HepG2 (cell line): ENCODE data around the gene ABCA3. TPM values are rescaled to one million over a fixed set of nuclear protein-coding genes. Genes with fewer than 3 reads are reported as not detected.
A peak's percentile ranks its signal among the peaks of the same experiment; 100 is the strongest.

ENCODE experiments used
- CBX5 ChIP-seq: sonication (generic); formaldehyde crosslinking; IDR thresholded peaks from 2 replicates; pipeline ENCODE4 v1.4.0; 2020; ENCODE audit warnings: missing genetic modification reagents, borderline replicate concordance
- CENPT ChIP-seq: sonication (generic); formaldehyde crosslinking; IDR thresholded peaks from 2 replicates; pipeline ENCODE4 v1.8.0; 2022; ENCODE audit warnings: low read depth, mild to moderate bottlenecking, moderate library complexity, missing genetic modification reagents
- EED ChIP-seq: sonication (generic); formaldehyde crosslinking; IDR thresholded peaks from 2 replicates; pipeline ENCODE4 v1.5.0; 2020; ENCODE audit warnings: mild to moderate bottlenecking, missing genetic modification reagents
- KLF9 ChIP-seq: IDR thresholded peaks from 2 replicates; pipeline ENCODE4 v1.6.1; 2016; ENCODE audit warnings: low read depth
- NCOA1 ChIP-seq: sonication (generic); formaldehyde crosslinking; IDR thresholded peaks from 2 replicates; pipeline ENCODE4 v1.9.0; 2021; ENCODE audit warnings: missing genetic modification reagents
- NR2F1 ChIP-seq, 2 experiments: fragments of 450-650 bp in 1 of 2; formaldehyde crosslinking in 1 of 2; IDR thresholded peaks; 2 replicates each; pipeline versions ENCODE4 v1.5.0 to v1.6.1; 2016 to 2020; ENCODE audit warnings: mild to moderate bottlenecking in 1 of 2, missing compliant biosample characterization in 1 of 2, missing genetic modification reagents in 1 of 2, moderate library complexity in 1 of 2
- POLR2AphosphoS2 ChIP-seq: IDR thresholded peaks from 2 replicates; pipeline ENCODE4 v1.6.1; 2011; ENCODE audit warnings: low read depth, low read length, improper control_type of control experiment
- TARDBP ChIP-seq: sonication (generic); formaldehyde crosslinking; IDR thresholded peaks from 2 replicates; pipeline ENCODE4 v1.8.0; 2022; ENCODE audit warnings: mild to moderate bottlenecking, missing genetic modification reagents
- YY1 ChIP-seq: IDR thresholded peaks from 2 replicates; pipeline ENCODE4 v1.6.1; 2011; ENCODE audit warnings: low read length, low read depth, moderate library complexity, mild to moderate bottlenecking; ENCODE audit not compliant: insufficient read depth, insufficient replicate concordance
- ZIK1 ChIP-seq: sonication (generic); formaldehyde crosslinking; IDR thresholded peaks from 2 replicates; pipeline ENCODE4 v1.5.0; 2020; ENCODE audit warnings: mild to moderate bottlenecking, low read depth, missing genetic modification reagents, borderline replicate concordance
- ZMYM2 ChIP-seq: sonication (generic); formaldehyde crosslinking; IDR thresholded peaks from 2 replicates; pipeline ENCODE4 v1.8.0; 2022; ENCODE audit warnings: mild to moderate bottlenecking, missing genetic modification reagents
- ZNF12 ChIP-seq: sonication (generic); formaldehyde crosslinking; IDR thresholded peaks from 2 replicates; pipeline ENCODE4 v1.5.0; 2020; ENCODE audit warnings: missing genetic modification reagents
- ZNF383 ChIP-seq: sonication (generic); formaldehyde crosslinking; IDR thresholded peaks from 2 replicates; pipeline ENCODE4 v1.4.0; 2020; ENCODE audit warnings: missing genetic modification reagents, mild to moderate bottlenecking, borderline replicate concordance
- ZNF598 ChIP-seq: sonication (generic); formaldehyde crosslinking; IDR thresholded peaks from 2 replicates; pipeline ENCODE4 v1.5.1; 2020; ENCODE audit warnings: mild to moderate bottlenecking, missing genetic modification reagents, borderline replicate concordance
- ZNF629 ChIP-seq: sonication (generic); formaldehyde crosslinking; conservative IDR thresholded peaks from 2 replicates; pipeline ENCODE4 v1.5.0; 2020; ENCODE audit warnings: missing genetic modification reagents
- ZNF772 ChIP-seq: sonication (generic); formaldehyde crosslinking; IDR thresholded peaks from 2 replicates; pipeline ENCODE4 v1.5.0; 2020; ENCODE audit warnings: mild to moderate bottlenecking, missing genetic modification reagents
- ZSCAN21 ChIP-seq: sonication (generic); formaldehyde crosslinking; IDR thresholded peaks from 2 replicates; pipeline ENCODE4 v1.8.0; 2022; ENCODE audit warnings: mild to moderate bottlenecking, missing genetic modification reagents, moderate library complexity, borderline replicate concordance
- polyA plus RNA-seq, 8 experiments: library from polyadenylated mRNA; depleted of rRNA in 3 of 8; stranded (reverse) in 7 of 8; unstranded in 1 of 8; fragments of >200 nt; fragmentation: Illumina TruSeq in 4 of 8; extraction: Trizol in 4 of 8; gene quantifications; 2 replicates each; pipeline versions ENCODE4 v1.2.1 to v1.2.3, GENCODE V29; 2011 to 2016; ENCODE audit warnings: low read depth in 4 of 8, missing spikeins in 1 of 8, mixed read lengths in 1 of 8; ENCODE audit not compliant: insufficient read depth in 1 of 8
- total RNA-seq, 5 experiments: library from RNA; depleted of rRNA; stranded (reverse); fragments of >200 nt; fragmentation: Illumina TruSeq; extraction: Trizol; gene quantifications; 2 replicates each; pipeline ENCODE4 v1.2.3, GENCODE V29; 2016; ENCODE audit warnings: low read depth in 1 of 5
- TF ChIP-seq, protein P1 (sequence below): sonication (generic); formaldehyde crosslinking; IDR thresholded peaks from 2 replicates; pipeline ENCODE4 v1.5.0; 2020; ENCODE audit warnings: mild to moderate bottlenecking, missing genetic modification reagents
- TF ChIP-seq, protein P2 (sequence below): sonication (generic); formaldehyde crosslinking; IDR thresholded peaks from 2 replicates; pipeline ENCODE4 v1.5.1; 2020; ENCODE audit warnings: missing genetic modification reagents, mild to moderate bottlenecking, borderline replicate concordance
- TF ChIP-seq, protein P3 (sequence below): sonication (generic); formaldehyde crosslinking; IDR thresholded peaks from 2 replicates; pipeline ENCODE4 v1.5.0; 2020; ENCODE audit warnings: missing genetic modification reagents
- TF ChIP-seq, protein P4 (sequence below): sonication (generic); formaldehyde crosslinking; IDR thresholded peaks from 2 replicates; pipeline ENCODE4 v1.5.1; 2020; ENCODE audit warnings: missing genetic modification reagents, mild to moderate bottlenecking, borderline replicate concordance

ABCA3 gene
- total and polyA plus RNA-seq, 2 of the 13 experiments (the other 11 are each of a cell fraction or from before 2014, with no cell fraction given), result 0.60 to 1.5 TPM

DNA sequence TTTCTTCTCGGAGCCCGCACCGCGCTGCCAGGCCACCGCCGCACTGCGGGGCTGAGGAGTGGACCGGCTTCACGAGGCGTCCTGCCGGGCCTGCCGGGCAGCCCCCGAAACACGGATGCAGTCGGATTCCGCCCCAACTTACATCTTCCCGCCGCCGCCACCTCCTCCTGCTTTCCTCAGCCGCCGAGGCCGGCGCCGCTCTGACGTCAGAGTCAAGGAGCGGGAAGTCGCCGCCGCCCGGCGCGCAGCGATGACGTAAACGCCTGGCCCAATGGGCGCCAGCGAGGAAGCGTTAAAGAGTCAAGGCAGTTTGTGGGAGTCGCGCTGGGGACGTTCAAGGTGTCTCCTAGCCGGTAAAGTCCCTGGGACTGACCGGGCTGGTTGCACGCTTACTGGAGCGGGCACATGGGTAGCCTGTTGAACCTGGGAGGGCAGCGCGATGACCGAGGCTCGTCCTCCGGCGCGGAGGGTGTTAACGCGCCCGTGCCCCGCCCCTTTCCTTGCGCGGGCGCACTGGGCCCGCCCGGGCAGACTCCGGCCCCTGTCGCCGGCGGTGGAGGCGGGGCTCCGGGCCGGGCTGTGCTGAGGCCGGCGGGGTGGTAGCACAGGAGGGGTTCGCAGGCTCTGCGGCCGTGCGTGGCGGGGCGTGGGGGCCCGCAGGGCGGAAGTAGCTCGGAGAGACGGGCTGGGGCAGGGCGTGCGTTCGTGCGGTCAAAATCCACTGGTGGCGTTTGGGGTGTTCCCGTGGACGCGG is 72.4 kb downstream of the ABCA3 start, which contains the start of gene RNPS1 (continued):
- TF ChIP-seq ZNF383 (CRISPR knock-in tag) (peak; percentile 73; the same call in 1 of the 2 replicates), KLF9 (CRISPR knock-in tag) (no peak), ZNF629 (peak; percentile 25), ZIK1 (peak; percentile 65; the same call in 1 of the 2 replicates), EED (0 out of 2 replicates have a peak, but pooled peaks have one; percentile 67), NR2F1 (CRISPR knock-in tag; IDR thresholded peaks at IDR 0.05) (0 out of 4 replicates have a peak, but pooled peaks of 1 of the 2 experiments have one; percentile 17), CENPT (peak; percentile 16), YY1 (peak; percentile 73), ZNF598 (CRISPR knock-in tag) (no peak), ZSCAN21 (CRISPR knock-in tag) (peak; percentile 85), POLR2AphosphoS2 (peak; percentile 87; the same call in 1 of the 2 replicates), NCOA1 (CRISPR knock-in tag) (peak; percentile 92), ZNF772 (CRISPR knock-in tag) (peak; percentile 71; the same call in 1 of the 2 replicates), ZMYM2 (0 out of 2 replicates have a peak, but pooled peaks have one; percentile 28), CBX5 (CRISPR knock-in tag) (no peak), TARDBP (CRISPR knock-in tag) (peak; percentile 68; the same call in 1 of the 2 replicates), ZNF12 (peak; percentile 48; the same call in 1 of the 2 replicates)
- TF ChIP-seq, protein P1, sequence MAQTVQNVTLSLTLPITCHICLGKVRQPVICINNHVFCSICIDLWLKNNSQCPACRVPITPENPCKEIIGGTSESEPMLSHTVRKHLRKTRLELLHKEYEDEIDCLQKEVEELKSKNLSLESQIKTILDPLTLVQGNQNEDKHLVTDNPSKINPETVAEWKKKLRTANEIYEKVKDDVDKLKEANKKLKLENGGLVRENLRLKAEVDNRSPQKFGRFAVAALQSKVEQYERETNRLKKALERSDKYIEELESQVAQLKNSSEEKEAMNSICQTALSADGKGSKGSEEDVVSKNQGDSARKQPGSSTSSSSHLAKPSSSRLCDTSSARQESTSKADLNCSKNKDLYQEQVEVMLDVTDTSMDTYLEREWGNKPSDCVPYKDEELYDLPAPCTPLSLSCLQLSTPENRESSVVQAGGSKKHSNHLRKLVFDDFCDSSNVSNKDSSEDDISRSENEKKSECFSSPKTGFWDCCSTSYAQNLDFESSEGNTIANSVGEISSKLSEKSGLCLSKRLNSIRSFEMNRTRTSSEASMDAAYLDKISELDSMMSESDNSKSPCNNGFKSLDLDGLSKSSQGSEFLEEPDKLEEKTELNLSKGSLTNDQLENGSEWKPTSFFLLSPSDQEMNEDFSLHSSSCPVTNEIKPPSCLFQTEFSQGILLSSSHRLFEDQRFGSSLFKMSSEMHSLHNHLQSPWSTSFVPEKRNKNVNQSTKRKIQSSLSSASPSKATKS, result peak; percentile 57; the same call in 1 of the 2 replicates
- TF ChIP-seq, protein P2, sequence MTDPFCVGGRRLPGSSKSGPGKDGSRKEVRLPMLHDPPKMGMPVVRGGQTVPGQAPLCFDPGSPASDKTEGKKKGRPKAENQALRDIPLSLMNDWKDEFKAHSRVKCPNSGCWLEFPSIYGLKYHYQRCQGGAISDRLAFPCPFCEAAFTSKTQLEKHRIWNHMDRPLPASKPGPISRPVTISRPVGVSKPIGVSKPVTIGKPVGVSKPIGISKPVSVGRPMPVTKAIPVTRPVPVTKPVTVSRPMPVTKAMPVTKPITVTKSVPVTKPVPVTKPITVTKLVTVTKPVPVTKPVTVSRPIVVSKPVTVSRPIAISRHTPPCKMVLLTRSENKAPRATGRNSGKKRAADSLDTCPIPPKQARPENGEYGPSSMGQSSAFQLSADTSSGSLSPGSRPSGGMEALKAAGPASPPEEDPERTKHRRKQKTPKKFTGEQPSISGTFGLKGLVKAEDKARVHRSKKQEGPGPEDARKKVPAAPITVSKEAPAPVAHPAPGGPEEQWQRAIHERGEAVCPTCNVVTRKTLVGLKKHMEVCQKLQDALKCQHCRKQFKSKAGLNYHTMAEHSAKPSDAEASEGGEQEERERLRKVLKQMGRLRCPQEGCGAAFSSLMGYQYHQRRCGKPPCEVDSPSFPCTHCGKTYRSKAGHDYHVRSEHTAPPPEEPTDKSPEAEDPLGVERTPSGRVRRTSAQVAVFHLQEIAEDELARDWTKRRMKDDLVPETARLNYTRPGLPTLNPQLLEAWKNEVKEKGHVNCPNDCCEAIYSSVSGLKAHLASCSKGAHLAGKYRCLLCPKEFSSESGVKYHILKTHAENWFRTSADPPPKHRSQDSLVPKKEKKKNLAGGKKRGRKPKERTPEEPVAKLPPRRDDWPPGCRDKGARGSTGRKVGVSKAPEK (CRISPR knock-in tag), result no peak
- TF ChIP-seq, protein P3, sequence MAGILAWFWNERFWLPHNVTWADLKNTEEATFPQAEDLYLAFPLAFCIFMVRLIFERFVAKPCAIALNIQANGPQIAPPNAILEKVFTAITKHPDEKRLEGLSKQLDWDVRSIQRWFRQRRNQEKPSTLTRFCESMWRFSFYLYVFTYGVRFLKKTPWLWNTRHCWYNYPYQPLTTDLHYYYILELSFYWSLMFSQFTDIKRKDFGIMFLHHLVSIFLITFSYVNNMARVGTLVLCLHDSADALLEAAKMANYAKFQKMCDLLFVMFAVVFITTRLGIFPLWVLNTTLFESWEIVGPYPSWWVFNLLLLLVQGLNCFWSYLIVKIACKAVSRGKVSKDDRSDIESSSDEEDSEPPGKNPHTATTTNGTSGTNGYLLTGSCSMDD (CRISPR knock-in tag), result no peak
- TF ChIP-seq, protein P4, sequence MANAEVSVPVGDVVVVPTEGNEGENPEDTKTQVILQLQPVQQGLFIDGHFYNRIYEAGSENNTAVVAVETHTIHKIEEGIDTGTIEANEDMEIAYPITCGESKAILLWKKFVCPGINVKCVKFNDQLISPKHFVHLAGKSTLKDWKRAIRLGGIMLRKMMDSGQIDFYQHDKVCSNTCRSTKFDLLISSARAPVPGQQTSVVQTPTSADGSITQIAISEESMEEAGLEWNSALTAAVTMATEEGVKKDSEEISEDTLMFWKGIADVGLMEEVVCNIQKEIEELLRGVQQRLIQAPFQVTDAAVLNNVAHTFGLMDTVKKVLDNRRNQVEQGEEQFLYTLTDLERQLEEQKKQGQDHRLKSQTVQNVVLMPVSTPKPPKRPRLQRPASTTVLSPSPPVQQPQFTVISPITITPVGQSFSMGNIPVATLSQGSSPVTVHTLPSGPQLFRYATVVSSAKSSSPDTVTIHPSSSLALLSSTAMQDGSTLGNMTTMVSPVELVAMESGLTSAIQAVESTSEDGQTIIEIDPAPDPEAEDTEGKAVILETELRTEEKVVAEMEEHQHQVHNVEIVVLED (CRISPR knock-in tag), result peak; percentile 89
